Measurements from ENCODE around the gene NRDC.
A peak's percentile ranks its signal among the peaks of the same experiment; 100 is the strongest.

Gene NRDC

DNA sequence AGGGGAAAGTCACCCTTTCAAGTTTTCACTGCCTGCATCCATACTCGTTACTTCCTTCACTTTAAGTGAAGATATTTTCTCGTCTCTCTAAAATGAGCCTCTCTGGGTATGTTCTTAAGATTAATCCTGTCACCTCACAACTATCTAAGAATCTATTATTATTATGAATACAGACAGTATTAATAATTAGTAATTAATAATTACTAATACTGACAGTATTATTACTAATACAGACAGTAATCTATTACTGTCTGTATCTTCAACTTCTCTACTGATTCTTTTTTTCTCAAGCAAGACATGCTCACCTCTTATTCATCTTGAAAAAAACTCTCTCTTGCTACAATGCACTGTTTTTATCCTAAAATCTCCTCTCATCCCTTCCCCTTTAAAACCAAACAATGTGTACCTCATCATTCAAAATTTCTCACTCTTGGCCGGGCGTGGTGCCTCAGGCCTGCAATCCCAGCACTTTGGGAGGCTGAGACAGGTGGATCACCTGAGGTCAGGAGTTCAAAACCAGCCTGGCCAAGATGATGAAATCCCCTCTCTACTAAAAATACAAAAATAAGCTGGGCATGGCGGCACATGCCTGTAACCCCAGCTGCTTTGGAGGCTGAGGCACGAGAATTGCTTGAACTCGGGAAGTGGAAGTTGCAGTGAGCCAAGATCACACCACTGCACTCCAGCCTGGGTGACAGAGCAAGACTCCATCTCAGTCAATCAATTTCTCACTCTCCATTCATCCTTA, 7.8 kb downstream of the NRDC start:
- Mint-ChIP-seq H3K36me3 (ENCODE audit: low read depth) (peaks cover 15% of the 10 kb centered on the region), H3K27ac (no peak overlapping the region), H3K9me3 (no peaks in the 10 kb centered on the region), H3K4me3 (no peak overlapping the region), H3K27me3 (no peaks in the 10 kb centered on the region), H3K4me1 (peaks cover 61% of the 10 kb centered on the region)
- ATAC-seq (no peak), DNase-seq (no peak)

DNA sequence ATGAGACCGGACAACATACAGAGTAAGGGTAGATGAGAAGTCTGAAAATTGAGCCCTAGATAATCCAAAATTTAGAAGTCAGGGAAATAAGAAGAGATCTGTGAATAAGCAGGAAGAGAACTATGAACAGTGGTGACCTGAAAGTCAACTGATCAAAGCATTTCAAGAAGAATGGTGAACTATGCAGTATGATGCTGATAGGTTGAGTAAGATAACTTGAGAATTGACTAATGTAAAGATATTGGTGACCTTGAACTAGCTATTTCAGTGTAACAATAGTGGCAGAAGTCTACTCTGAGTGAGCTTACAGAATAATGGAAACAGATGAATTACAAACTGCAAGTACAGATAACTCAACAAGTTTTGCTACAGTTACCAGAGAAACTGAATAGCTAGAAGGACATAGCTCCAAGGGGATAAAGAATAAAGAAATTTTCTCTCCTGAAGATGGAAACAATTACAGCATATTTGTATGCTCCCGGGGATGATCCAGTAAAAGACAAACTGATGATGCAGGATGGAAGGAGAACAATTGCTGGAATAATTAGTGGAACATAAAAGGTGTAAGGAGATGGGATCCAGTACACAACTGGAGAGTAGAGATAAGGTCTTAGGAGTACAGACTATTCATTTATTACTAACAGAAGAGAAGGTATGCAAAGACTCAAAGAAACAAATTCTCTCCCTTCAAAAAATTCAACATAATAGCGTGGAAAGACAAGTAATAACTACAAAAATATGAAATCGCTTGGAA, 10.9 kb downstream of the NRDC start:
- peaks cover 6% of the 10 kb centered on the region for H3K36me3 Mint-ChIP-seq (ENCODE audit: low read depth)
- ATAC-seq (peak; percentile 40), DNase-seq (no peak)
- H3K27me3 Mint-ChIP-seq = no peaks in the 10 kb centered on the region
- no peak overlapping the region for H3K4me3 Mint-ChIP-seq
- no peak overlapping the region for H3K27ac Mint-ChIP-seq
- H3K4me1 Mint-ChIP-seq = peaks cover 54% of the 10 kb centered on the region
- no peaks in the 10 kb centered on the region for H3K9me3 Mint-ChIP-seq

DNA sequence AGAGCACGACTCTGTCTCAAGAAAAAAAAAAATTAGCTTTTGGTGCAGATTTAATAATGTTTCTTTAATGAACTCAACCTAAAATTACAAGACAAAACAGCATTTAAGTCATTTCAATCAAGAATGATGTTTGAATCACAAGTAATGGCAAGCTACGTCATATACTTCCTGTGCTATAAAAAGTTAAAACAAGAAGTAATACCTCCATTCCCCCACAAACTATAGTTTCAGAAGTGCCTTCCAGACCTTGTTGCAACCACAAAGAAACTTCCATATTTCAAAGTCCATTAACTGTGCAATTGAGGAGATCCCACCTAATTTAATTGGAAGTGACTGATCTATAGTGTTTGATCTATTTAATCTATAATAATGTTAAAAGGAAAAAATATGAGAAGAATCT, 15.1 kb downstream of the NRDC start:
- no peak for ATAC-seq
- Mint-ChIP-seq H3K9me3 (no peaks in the 10 kb centered on the region), H3K4me1 (peaks cover 41% of the 10 kb centered on the region), H3K27ac (peak overlapping the region; percentile 56), H3K4me3 (no peak overlapping the region), H3K36me3 (ENCODE audit: low read depth) (peaks cover 11% of the 10 kb centered on the region), H3K27me3 (no peaks in the 10 kb centered on the region)
- no peak for DNase-seq

DNA sequence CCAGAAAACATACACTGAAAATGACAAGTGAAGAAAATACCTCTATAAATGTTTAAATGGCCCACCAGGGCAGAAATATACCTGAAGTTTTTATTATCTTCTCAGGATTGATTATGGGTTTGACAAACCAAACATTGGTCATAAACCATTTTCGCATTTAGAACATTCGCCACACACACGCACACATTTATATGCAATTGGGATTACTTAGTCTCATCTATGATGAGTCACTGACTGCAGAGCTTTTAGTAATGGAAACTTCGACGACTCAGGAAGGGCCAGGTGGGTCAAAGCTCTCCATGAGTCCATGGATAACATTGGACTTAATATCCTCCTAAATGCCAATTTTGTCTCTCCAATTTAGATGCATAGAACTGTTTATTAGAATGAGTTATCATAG, 16.9 kb downstream of the NRDC start:
- Mint-ChIP-seq H3K27me3 (no peaks in the 10 kb centered on the region), H3K36me3 (ENCODE audit: low read depth) (peaks cover 11% of the 10 kb centered on the region), H3K4me3 (no peak overlapping the region), H3K4me1 (peaks cover 27% of the 10 kb centered on the region), H3K27ac (peak overlapping the region; percentile 19), H3K9me3 (no peaks in the 10 kb centered on the region)
- DNase-seq = no peak
- peak; percentile 68 for ATAC-seq

DNA sequence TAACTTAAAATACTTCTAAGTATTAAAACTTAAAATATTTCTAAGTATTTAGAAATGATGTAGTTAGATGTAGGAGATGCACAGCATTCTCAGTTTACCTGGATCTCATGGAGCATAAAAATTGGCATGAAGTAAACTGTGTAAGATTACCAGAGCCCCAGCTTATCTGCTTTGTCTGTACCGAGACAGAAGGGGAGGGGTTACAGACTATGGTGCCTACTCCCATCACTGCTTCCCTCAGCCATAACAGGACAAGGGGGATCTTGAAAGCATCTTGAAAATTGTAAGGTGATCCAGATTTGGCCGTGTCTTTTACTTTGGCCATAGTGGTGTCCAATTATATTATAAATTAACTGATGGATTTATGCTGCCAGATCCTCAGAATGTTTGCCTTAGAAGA, 18.8 kb downstream of the NRDC start:
- peaks cover 17% of the 10 kb centered on the region for H3K36me3 Mint-ChIP-seq (ENCODE audit: low read depth)
- no peak for DNase-seq

GRCh38 chr1:51859333-51859732, 19.2 kb downstream of the NRDC start:
- H3K4me3 Mint-ChIP-seq = no peak overlapping the region
- no peaks in the 10 kb centered on the region for H3K27me3 Mint-ChIP-seq
- no peak for ATAC-seq

More for the DNA sequence above, 18.8 kb downstream of the NRDC start:
- Mint-ChIP-seq H3K4me1 (peaks cover 22% of the 10 kb centered on the region), H3K27ac (no peak overlapping the region), H3K9me3 (no peaks in the 10 kb centered on the region), H3K4me3 (no peak overlapping the region), H3K27me3 (no peaks in the 10 kb centered on the region)
- ATAC-seq = no peak

DNA sequence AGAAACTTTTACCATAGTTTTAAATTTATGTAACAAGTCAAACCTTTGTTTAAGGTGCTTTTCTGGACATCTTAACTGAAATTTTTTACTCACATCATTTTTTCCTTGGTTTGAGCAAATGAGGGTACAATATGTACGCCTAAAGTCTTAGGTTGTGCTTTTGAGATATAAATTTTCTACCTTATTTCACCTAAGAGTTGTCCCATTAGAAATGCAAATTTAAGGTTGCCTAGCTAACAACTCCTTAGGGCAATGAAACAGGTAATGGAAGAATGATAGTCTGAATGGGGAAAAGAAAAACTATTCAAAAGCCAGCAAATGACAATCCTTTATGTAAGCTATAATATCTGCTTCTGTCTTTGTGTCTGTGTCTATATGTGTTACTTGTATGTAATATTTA, 19.6 kb downstream of the NRDC start:
- no peaks in the 10 kb centered on the region for H3K9me3 Mint-ChIP-seq
- H3K36me3 Mint-ChIP-seq (ENCODE audit: low read depth) = peaks cover 19% of the 10 kb centered on the region
- H3K4me3 Mint-ChIP-seq = no peak overlapping the region
- no peaks in the 10 kb centered on the region for H3K27me3 Mint-ChIP-seq
- H3K4me1 Mint-ChIP-seq = peaks cover 21% of the 10 kb centered on the region
- no peak overlapping the region for H3K27ac Mint-ChIP-seq
- no peak for DNase-seq
- no peak for ATAC-seq

More at GRCh38 chr1:51859333-51859732, 19.2 kb downstream of the NRDC start:
- H3K9me3 Mint-ChIP-seq = no peaks in the 10 kb centered on the region
- DNase-seq = no peak
- peaks cover 22% of the 10 kb centered on the region for H3K4me1 Mint-ChIP-seq
- peaks cover 19% of the 10 kb centered on the region for H3K36me3 Mint-ChIP-seq (ENCODE audit: low read depth)
- no peak overlapping the region for H3K27ac Mint-ChIP-seq

DNA sequence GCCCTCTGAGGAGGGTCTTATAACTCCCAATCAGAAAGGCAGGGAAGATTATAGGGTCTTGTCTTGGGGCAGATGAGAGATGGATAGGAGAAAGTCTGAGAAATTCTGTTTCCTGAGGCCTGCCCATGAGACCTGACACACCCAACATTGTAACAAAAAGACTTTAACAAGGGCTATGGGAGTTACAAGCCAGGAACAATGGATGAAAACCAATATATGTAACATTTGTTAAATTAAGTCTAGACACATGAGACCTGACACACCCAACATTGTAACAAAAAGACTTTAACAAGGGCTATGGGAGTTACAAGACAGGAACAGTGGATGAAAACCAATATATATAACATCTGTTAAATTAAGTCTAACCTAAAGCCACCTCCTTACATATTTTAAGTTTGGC, 21.8 kb downstream of the NRDC start:
- Mint-ChIP-seq H3K4me1 (peaks cover 6% of the 10 kb centered on the region), H3K4me3 (no peak overlapping the region), H3K9me3 (no peaks in the 10 kb centered on the region), H3K27ac (no peak overlapping the region), H3K27me3 (no peaks in the 10 kb centered on the region), H3K36me3 (ENCODE audit: low read depth) (peaks cover 14% of the 10 kb centered on the region)
- DNase-seq (no peak), ATAC-seq (no peak)

- Mint-ChIP-seq H3K27me3 (no peaks in the 10 kb centered on the region), H3K27ac (no peak overlapping the region), H3K36me3 (ENCODE audit: low read depth) (peaks cover 11% of the 10 kb centered on the region), H3K9me3 (no peaks in the 10 kb centered on the region), H3K4me1 (peaks cover 2% of the 10 kb centered on the region), H3K4me3 (no peak overlapping the region)
- no peak for ATAC-seq
- no peak for DNase-seq
Observed at GRCh38 chr1:51855624-51856023, 22.9 kb downstream of the NRDC start.

DNA sequence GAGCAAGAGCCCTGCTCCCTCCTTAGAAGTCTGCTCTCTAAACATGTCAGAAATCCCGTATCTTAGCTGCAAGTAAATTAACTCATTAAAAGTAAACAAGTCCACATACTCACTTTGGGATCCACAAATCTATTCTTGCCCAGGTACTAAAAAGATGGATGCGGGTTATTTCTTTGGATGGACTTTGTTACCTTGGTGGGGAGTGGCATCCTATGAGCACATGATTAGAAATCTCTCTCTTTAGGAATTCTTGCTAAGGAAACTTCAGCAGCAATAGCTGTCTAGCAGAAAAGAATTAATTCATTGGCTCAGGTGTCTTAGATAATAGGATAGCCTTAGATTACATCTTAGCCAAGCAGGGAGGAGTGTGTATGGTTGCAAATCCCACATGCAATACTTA, 25.2 kb downstream of the NRDC start:
- H3K36me3 Mint-ChIP-seq (ENCODE audit: low read depth) = peaks cover 11% of the 10 kb centered on the region
- ATAC-seq (no peak), DNase-seq (no peak)

GRCh38 chr1:51851882-51852396, 26.6 kb downstream of the NRDC start:
- no peaks in the 10 kb centered on the region for H3K27me3 Mint-ChIP-seq
- no peaks in the 10 kb centered on the region for H3K9me3 Mint-ChIP-seq

More for the DNA sequence above, 25.2 kb downstream of the NRDC start:
- Mint-ChIP-seq H3K27me3 (no peaks in the 10 kb centered on the region), H3K9me3 (no peaks in the 10 kb centered on the region), H3K4me1 (no peaks in the 10 kb centered on the region), H3K4me3 (no peak overlapping the region), H3K27ac (no peak overlapping the region)

DNA sequence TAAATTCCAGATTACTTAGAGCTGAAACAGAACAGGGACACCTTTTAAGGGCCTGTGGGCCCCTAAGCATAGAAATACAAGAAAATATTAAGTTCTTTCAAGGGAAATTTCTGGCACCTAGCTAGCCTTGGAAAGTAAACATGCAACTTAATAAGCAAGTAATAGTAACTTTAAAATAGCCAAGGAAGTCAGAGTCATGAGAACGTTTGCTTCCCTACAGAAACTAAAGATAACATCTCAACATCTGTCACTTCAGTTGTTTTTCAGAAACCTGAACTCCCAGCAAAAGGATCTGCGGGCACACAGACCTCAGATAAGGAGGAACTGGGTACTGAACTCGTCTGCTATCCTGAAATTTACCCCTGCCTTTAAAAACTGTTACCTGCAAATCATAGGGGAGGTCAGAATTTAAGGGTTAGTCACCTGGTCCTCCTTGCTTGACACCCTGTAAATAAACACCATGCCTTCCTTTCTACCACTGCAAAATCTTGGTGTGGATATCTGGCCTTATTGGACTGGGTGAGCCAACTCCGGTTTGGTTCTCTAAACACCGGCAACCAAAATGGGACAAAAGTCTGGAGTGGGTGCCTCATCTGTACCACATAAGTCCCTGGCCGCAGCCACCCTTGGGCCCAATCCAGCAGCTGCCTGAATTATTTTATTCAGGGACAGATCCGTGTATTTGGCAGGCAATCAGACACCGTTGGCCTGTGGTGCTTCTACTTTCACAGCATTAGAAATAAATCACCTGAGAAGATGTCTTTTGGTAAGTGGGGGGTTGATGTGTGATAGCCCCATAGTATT, 27.9 kb downstream of the NRDC start:
- Mint-ChIP-seq H3K4me1 (no peaks in the 10 kb centered on the region), H3K36me3 (ENCODE audit: low read depth) (peaks cover 19% of the 10 kb centered on the region), H3K9me3 (no peaks in the 10 kb centered on the region), H3K27me3 (no peaks in the 10 kb centered on the region), H3K4me3 (no peak overlapping the region), H3K27ac (no peak overlapping the region)
- DNase-seq (no peak), ATAC-seq (no peak)

More at GRCh38 chr1:51851882-51852396, 26.6 kb downstream of the NRDC start:
- DNase-seq = no peak
- no peak overlapping the region for H3K27ac Mint-ChIP-seq
- no peak for ATAC-seq
- no peak overlapping the region for H3K4me3 Mint-ChIP-seq
- H3K4me1 Mint-ChIP-seq = no peaks in the 10 kb centered on the region
- peaks cover 13% of the 10 kb centered on the region for H3K36me3 Mint-ChIP-seq (ENCODE audit: low read depth)

DNA sequence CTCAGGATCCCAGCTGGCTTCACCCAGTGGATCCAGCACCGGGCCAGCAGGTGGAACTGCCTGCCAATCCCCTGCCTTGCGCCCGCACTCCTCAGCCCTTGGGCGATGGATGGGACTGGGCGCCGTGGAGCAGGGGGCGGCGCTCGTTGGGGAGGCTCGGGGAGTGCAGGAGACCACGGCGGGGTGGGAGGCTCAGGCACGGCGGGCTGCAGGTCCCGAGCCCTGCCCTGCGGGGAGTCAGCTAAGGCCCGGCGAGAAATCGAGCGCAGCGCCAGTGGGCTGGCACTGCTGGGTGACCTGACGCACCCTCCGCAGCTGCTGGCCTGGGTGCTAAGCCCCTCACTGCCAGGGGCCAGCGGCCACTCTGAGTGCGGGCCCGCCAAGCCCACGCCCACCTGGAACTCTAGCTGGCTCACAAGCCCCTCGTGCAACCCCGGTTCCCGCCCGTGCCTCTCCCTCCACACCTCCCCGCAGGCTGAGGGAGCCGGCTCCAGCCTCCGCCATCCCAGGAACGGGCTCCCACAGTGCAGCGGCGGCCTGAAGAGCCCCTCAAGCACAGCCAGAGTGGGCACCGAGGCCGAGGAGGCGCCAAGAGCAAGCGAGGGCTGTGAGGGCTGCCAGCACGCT, 31.1 kb downstream of the NRDC start:
- peaks cover 14% of the 10 kb centered on the region for H3K4me1 Mint-ChIP-seq
- no peaks in the 10 kb centered on the region for H3K9me3 Mint-ChIP-seq
- ATAC-seq (no peak), DNase-seq (no peak)
- H3K4me3 Mint-ChIP-seq = no peak overlapping the region
- H3K36me3 Mint-ChIP-seq (ENCODE audit: low read depth) = peaks cover 12% of the 10 kb centered on the region
- no peak overlapping the region for H3K27ac Mint-ChIP-seq
- no peaks in the 10 kb centered on the region for H3K27me3 Mint-ChIP-seq

DNA sequence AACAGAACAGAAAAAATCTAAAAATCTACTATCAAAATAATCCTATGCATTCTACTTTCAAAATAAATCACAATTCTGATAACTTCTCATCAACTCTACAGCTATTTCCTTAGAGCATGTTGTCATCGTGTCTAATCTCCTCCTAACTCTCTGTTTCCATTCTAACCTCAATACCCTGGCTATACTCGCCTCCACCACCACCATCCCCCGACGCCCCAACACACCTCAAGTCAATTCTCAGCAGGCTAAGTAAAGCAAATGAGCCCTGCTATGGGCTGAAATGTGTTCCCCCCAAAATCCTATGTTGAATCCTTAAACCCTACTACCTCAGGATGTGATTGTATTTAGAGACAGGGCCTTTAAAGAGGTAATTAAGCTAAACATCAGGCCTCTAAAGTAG, 34.6 kb downstream of the NRDC start:
- peaks cover 14% of the 10 kb centered on the region for H3K4me1 Mint-ChIP-seq
- ATAC-seq (peak; percentile 54), DNase-seq (peak; percentile 24)
- H3K36me3 Mint-ChIP-seq (ENCODE audit: low read depth) = peaks cover 23% of the 10 kb centered on the region
- no peaks in the 10 kb centered on the region for H3K9me3 Mint-ChIP-seq
- H3K4me3 Mint-ChIP-seq = no peak overlapping the region
- H3K27ac Mint-ChIP-seq = no peak overlapping the region
- H3K27me3 Mint-ChIP-seq = no peaks in the 10 kb centered on the region
